HCEC 1CT (cell line): ENCODE results near the gene NAA10.

ENCODE experiments used
- DNase-seq: peaks from one replicate; pipeline ENCODE4 v3.0.0-alpha.2; 2017

Gene NAA10

DNA sequence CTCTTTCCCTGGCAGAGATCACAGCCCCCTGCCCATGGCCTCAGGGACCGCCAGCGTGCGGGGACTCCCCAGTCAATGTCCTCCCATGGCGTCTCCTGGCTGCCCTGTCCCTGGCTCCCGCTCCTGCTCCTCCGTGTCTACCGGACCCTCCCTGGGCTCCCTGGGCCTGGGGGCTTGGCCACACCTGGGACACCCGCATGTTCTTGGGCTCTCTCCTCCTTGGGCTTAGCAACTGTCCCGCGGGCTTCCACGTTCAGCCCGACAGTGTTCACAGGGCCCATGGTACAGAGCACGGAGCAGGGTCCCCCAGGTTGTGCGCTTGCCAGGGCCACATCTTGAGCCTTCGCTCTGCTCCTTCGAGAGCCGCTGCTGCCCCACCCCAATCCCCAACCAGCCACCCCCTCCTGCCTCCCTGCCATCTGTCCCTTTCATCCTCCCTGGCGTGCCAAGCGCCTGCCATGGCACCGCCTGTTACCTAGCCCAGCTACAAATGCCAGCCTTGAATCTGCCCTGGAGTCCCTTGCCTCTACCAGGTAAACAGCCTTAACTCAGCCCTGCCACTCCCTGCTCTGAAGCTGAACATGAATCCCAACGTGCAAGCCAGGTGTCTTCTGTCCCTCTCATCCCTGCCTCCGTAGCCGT lies 26.5 kb downstream of the NAA10 start:
- no peak for DNase-seq

DNA sequence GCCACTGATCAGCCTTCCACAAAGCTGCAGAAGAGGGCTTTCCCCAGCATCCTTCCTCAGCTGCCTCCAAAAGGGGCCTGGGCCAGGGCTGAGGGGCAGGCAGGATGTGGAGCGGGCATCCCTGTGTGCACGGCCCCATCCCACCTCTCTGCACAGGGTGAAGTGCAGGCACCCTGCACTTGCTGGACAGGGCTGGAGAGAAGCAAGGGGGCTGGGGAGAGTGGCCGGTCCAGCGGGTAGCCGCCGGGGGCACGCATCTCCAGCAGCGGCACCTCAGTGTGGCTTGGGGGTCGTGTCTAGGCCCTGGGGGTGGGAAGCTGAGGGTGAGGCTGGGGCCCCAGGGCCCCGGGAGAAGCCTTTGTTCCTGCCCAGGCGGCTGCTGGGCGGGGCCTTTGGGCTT lies 27.4 kb downstream of the NAA10 start:
- no peak for DNase-seq

DNA sequence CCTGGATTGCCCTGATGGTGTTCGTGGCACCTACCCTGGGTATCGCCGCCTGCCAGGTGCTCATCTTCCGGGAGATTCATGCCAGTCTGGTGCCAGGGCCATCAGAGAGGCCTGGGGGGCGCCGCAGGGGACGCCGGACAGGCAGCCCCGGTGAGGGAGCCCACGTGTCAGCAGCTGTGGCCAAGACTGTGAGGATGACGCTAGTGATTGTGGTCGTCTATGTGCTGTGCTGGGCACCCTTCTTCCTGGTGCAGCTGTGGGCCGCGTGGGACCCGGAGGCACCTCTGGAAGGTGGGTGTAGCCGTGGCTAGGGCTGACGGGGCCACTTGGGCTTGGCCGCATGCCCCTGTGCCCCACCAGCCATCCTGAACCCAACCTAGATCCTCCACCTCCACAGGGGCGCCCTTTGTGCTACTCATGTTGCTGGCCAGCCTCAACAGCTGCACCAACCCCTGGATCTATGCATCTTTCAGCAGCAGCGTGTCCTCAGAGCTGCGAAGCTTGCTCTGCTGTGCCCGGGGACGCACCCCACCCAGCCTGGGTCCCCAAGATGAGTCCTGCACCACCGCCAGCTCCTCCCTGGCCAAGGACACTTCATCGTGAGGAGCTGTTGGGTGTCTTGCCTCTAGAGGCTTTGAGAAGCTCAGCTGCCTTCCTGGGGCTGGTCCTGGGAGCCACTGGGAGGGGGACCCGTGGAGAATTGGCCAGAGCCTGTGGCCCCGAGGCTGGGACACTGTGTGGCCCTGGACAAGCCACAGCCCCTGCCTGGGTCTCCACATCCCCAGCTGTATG lies 28.5 kb downstream of the NAA10 start:
- DNase-seq = no peak

DNA sequence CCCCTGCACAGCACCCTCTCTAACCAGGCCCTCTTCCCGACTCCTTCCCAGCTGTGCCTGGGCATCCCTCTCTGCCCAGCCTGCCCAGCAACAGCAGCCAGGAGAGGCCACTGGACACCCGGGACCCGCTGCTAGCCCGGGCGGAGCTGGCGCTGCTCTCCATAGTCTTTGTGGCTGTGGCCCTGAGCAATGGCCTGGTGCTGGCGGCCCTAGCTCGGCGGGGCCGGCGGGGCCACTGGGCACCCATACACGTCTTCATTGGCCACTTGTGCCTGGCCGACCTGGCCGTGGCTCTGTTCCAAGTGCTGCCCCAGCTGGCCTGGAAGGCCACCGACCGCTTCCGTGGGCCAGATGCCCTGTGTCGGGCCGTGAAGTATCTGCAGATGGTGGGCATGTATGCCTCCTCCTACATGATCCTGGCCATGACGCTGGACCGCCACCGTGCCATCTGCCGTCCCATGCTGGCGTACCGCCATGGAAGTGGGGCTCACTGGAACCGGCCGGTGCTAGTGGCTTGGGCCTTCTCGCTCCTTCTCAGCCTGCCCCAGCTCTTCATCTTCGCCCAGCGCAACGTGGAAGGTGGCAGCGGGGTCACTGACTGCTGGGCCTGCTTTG lies 29.2 kb downstream of the NAA10 start:
- no peak for DNase-seq

DNA sequence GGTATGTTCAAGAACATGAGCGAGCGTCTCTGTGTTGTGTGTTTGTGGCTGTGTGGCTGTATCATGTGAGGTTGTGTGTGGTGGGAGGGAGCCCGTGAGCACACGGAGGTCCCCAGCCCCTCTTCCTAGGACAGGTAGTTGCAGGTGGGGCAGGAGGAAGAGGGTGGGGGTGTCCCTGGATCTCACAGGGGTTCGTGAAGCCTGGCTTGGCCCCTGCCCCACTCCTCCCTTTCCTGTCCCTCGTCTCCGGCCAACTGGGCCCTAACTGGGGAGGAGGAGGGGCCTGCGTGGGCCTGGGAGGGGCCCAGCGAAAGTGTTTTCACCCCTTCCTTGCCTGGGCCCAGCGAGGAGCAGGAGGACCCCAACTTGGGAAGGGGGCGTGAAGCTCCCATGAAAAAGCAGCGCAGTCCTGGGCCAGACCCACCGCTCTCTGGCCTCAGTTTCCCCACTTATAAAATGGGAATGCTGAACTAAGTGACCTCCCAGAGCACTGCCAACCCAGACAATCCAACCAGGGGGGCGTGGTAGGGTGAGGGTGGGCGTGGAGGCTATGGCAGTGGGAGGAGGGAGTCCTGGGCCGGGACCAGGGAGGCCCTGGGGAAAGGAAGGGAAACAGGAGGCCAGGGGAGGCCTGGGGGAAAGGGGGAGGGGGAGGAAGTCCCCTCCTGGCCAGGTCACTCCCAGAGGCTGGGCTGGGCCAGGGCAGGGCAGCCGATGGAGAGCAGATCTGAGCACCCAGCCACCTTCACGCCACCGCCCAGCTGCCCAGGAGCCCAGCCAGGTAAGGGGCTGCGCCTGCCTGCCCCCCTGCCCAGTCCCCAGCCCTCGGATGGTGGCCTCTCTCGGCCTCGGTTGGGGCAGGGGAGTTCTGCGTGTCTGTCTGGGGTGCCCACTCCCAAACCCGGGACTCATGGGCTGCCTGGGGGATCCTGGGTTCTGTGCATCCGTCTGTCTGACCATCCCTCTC lies 30.6 kb downstream of the NAA10 start, which contains the start of gene AVPR2:
Gene AVPR2 (plus strand): TSS at position 683 of the 967 bp plus-strand sequence. CDS start 473 bp downstream, outside the sequence.
- no peak for DNase-seq

DNA sequence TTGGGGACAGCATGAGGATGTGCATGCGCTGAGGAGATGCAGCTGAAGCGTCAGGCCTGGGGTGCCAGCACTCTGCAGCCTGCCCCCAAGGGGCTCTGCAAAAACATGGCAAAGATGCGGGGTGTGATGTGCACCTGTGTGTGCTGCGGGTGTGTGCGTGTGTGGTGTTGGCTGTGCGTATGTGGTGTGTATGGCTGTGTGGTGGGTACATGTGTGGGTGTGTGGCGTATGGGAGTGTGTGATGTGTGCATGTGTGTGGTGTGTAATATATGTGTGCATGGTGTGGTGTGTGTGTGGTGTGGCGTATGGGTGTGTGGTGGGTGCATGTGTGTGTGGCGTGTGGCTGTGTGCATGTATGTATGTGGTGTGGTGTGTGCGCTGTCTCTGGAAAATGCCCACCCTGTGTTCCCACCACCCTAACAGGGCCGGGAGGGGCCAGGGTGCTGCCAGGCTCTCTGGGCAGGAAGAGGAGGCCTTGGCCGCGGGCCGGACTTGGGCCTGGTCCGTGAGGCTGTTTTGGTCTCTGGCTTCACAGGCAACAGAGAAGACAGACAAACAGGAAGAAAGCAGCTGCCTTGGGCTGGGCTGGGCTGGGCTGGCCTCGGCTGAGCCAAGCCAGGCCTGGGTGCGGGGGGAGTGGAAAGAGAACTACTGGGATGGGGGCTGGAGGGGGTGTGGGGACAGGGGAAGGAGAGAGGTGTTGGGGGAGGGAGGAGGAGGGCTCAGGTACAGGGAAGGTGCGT lies 31.4 kb downstream of the NAA10 start:
- no peak for DNase-seq

DNA sequence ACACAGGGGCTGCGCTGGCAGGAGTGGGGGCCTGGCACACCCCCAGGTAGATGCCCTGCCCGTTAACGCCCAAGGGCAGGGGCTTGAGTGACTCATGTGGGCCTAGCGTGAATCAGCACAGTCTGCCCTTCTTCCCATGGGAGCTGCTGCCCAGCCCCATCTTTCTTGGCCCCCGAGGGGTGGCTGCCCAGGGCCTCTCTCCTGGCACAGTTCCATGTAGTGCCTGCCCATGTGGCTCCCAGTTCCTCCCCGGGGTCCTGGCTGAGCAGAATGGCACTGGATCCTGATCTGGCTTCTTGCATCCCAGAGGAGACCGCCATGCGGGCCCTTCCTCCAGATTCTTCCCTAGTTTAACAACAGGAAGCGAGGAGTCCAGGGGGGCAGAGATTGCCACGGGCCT lies 32.5 kb downstream of the NAA10 start:
- no peak for DNase-seq

DNA sequence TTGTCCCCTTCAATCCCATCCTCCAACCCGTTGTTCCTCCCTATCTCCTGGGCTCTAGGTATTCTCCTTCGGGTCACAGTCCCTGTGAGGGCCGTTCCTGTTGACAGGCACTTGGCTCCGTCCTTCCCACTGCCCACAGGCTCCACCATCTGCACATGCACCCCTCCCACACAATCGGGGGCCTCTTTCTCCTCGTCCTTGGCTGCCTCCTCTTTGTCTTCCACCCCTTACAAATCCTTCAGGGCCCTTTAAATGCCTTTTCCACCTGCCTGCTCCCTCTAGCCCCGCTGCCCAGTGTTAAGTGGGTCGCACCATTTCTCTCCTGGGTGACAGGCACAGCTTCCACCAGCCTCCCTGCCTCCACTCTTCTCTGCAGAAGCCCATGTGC lies 33.1 kb downstream of the NAA10 start:
- DNase-seq = no peak

DNA sequence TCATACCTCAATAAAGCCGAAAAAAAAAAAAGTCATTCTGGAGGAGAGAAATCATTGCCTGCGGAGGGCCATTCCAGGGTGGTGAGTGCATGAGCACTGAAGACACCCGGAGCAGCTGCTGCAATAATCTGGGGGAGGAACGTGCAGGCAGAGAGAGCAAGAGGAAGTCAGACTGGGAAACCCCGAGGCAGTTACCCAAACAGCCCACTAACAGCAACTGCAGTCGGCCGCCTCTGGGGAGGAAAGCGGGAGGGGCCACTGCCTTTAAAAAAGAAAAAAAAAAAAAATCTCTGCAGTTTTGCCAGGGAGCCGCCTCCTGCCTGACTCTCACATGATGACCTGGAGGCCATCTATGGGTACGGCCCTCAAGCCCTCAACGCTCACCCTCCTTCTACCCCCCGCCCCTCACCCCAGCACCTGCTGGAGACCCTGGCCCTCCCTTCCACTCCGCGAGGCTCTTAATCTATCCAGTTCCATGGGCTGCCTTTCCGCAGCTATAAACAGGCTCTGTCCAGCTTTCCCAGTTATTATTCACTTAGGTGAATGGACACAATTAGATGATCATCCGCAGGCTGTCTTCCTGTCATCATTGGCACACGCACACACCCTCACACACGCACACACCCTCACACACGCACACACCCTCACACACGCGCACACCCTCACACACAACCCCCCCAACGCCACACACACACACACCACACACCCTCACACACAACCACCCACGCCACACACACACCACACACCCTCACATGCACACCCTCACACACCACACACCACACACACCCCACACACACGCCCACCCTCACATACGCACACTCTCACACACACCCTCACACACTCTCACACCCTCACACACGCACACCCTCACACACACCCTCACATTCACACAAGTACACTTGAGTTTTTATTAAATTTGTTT lies 33.7 kb downstream of the NAA10 start:
- peak; percentile 77 for DNase-seq

DNA sequence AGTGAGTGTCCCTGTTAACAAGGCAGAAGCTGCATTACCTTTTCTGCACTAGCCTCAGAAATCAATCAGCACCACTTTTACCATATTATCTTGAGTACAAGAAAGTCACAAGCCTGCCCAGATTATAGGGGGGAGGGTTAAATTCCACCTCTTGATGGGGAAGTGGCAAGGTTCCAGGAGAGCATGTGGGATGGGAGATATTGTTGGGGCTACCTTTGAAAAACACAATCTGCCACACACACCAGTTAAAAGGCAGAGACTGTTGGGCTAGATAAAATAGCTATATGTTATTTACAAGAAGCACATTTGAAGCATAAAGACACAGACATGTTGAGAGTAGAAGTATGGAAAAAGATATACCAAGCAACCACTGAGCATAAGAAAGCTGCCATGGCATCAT lies 36.9 kb downstream of the NAA10 start:
- DNase-seq = no peak

DNA sequence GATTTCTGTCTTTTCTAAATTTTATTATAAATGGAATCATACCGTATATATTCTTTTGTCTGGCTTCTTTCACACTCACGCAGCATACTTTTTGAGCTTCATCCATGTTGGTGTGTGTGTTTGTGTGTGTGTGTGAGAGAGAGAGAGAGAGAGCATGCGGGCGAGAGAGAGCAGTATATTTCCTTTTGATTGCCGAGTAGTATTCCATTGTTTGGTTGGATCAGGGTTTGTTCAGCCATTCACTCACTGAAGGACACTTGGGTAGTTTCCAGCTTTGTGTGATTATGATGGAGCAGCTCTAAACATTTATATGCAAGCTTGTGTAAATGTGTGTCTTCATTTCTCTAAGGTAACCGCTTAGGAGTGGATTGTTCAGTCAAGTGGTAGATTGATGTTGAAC lies 45.7 kb downstream of the NAA10 start:
- no peak for DNase-seq

DNA sequence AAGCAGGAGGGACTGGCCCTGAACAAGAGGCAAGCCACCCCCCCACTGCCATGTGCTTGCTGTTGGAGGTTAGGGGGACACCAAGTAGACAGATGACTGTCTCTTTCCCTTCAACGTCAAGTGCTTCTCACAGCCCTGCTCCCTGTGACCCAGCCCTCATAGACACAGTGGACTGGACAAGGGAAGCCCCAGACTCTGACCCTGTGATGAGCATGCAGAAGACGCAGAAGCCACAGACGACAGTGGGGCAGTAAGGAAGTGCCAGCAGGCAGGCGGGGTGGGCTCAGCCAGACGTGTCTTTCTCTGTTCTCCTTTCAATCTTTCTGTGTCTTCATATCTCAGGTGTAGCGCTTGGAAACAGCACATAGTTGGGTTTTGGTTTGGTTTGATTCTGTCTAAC lies 46.5 kb downstream of the NAA10 start:
- DNase-seq = no peak

DNA sequence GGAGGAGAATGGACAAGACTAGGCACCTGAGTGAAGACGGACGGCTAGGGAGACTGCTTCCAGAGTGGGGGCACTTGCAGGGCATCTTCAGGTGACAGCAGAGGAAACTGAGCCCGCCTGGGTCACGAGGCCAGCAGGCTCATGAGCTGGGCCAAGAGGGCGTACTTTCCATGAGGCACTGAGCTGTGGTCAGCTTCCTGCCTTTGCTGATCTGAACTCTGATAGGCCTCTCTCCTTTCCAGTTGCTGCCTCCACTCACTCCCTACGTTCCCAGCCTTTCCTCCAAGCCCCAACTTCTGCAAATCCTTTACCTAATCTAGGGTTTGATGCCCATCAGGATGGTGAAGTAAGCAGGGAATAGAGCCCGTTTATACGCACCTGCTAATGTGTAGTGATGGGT lies 47.5 kb downstream of the NAA10 start:
- DNase-seq = no peak

DNA sequence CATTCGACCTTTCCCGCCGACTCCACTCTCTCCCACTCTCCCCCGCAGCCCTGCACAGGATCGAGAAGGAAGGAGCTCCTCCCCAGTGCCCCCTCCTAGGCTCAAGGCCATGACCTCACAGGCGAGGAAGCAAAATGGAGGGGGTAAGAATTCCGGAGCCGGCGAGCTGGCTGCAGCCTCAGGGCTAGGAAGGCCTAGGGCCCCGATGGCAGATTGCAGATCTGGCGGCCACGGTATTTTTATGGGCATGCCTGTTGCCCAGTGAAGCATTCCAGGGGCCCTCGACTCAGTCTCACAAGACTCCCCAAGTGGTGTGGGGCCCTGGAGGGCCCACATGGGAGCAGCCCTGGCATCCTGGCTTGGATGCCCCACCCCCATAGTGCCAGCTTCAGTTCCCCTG lies 47.9 kb downstream of the NAA10 start:
- DNase-seq = no peak

DNA sequence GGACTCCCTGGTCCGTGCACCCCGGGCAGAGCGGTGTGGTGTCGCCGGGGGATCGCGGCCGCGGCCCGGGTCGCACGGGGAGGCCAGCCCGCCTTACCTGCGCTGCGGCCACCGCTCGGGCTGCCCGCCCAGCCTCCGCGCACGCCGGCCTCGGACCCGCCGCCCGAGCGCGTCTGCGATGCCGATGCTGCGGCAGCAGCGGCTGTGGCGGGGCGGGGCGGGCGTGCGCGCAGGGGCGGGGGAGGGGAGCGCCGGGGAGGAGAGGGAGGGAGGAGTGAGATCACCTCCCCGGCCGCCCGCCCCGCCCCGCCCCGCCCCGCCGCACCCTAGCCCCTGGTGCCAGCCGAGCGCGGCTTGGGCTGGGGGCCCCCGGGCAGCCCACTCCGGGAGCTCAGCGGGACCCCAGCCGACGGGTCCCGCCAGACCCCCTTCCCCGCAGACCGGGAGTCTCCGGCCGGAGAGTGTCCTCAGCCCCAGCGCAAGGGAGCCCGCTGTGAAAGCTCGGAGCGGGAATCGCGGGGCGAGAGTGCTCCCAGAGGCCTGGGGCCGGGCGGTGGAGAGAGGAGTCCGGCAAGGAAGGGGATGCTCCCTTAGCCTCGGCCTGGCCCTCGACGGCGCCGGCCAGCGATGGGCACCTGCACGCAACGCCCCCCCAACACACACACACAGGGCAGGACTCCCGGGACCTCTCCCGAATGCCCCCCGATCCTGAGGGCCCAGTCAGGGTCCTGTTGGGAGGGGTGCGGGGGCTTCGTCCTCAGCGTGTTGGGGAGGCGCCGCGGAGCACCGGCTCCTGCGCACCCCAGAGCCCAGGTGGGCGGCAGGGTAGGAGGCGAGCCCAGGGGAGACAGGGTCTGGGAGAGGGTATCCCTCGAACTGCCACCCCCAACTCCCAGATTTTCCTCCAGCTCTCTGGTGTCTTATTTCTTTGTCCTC lies 48.6 kb downstream of the NAA10 start, which contains the start of gene L1CAM:
Gene L1CAM (minus strand): TSS at position 206 of the 936 bp plus-strand sequence. CDS start 10,337 bp downstream, outside the sequence.
- no peak for DNase-seq

DNA sequence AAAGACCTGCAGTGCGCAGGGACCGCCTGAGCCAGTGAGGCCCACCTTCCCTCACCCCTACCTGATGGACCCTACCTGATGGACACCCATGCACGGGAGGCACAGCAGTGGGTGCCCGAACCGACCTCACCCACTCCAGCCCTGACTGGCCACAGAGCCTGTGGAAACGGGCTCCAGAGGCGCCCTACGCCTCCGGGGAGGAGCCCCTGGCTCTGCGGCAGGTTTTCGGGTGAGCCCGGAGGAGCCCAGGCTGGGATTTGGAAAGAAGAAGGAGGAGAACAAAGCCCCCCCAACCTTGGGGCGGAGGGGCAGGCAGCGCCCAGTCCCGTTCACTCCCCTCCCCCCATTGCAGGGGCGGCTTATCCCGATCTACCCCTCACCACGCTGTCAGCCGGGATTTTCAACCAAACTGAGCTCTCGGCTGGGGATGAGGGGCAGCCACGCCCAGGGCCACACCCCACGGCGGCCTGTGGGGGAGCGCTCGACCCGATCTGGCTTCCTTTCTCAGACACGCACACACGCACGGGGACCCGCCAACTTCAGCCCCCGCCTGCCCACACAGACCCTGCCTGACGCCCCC lies 49.5 kb downstream of the NAA10 start:
- no peak for DNase-seq

DNA sequence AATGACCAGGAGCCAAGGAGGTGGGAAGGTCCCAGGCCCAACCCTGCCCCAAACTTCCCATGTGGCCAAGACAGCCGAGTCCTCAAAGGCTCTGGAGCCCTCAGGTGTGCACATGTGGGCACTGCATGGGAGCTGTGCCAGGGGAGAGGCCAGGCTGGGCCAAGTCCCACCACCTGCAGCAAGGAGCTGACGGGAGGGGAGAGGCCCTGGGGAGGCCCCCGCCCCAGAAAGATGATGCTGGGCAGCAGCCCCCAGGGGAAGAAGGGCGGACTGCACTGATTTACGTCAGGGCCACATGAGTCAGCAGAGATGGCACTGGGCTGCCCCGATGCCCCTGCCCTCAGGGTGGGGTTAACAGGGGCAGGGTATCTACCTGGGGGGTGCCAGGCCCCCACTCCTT lies 50.2 kb downstream of the NAA10 start:
- DNase-seq = no peak

DNA sequence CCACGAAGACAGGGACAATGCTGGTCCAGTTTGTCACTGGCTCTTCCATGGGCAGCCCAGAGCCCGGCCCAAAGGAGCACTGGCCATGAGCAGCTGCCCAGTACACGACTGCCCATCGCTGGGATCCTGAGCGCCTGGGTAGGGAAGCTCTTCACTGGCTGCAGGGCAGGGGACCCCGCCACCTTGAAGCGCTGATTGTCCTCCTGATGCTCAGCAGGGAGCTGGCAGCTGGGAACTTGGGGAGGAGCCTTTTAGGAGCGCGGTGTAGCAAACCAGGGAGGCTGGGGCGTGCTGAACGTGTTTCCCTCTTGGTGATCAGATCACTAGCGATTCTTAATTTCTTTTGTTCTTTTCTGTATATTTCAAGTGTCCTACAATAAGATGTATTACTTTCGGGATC lies 50.7 kb downstream of the NAA10 start:
- DNase-seq = no peak

DNA sequence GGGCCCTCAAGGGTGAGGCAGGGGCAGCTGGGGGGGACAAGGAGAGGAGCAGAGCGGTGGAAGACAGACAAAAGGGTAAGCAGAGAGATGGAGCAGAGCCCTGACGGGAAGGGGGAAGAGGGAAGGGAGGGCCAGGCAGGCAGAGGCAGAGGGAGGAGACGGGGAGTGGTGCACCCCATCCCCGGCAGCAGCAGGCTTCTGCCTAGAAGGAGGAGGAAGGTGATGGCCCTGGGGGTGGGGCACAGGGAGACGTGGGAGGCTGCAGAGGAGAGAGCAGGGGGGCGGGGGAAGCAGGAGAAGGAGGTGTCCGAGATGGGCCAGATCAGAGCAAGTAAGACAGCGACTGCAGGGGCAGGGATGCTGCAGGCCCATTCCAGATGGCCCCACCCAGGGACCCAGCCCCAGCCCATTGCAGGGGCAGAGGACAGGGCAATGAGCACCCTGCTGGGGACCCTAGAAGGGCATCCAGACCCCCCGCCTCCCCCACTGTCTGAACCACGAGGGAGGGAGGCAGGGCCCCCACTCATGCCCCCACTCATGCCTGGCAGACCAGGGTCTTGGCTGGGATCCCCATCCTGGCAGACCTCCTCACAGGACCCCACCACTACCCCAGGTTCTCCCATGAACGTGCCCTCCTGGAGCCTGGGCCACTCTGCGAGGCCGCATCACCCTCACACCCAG lies 51.5 kb downstream of the NAA10 start:
- no peak for DNase-seq
